Activated T-helper 1 cell treated with anti-CD3 and anti-CD28 coated beads, Interleukin-12 subunit alpha, Interleukin-12 subunit beta, Interleukin-2, Interleukin-4 antibody, amounts not matched to agents 30 ng/mL and 10 ng/mL and 1 ng/mL, durations not matched to agents 14 hours and 24 hours and 36 hours (primary cell): ENCODE measurements around the gene POGLUT2. TPM values are rescaled to one million over a fixed set of nuclear protein-coding genes. Genes with fewer than 3 reads are reported as not detected.

Source experiments
- DNase-seq: peaks from one replicate; pipeline ENCODE4 v3.0.0; 2021; ENCODE audit warnings: low spot score
- H3K27ac Mint-ChIP-seq: one replicate; pipeline ENCODE4 v1.8.0; 2021; ENCODE audit warnings: mild to moderate bottlenecking, mixed read lengths
- H3K27me3 Mint-ChIP-seq: one replicate; pipeline ENCODE4 v1.8.0; 2022; ENCODE audit warnings: mild to moderate bottlenecking, moderate library complexity, mixed read lengths; ENCODE audit not compliant: insufficient read depth
- H3K36me3 Mint-ChIP-seq: one replicate; pipeline ENCODE4 v1.8.0; 2021; ENCODE audit warnings: low read depth, mixed read lengths
- H3K4me1 Mint-ChIP-seq: one replicate; pipeline ENCODE4 v1.8.0; 2021; ENCODE audit warnings: low read depth, mixed read lengths
- H3K4me3 Mint-ChIP-seq: one replicate; pipeline ENCODE4 v1.8.0; 2021; ENCODE audit warnings: mild to moderate bottlenecking, moderate library complexity, mixed read lengths
- H3K9me3 Mint-ChIP-seq: one replicate; pipeline ENCODE4 v1.8.0; 2021; ENCODE audit warnings: mixed read lengths
- intact Hi-C: fragments of 100-400 bp; cut with micrococcal nuclease; formaldehyde crosslinking; loops from one replicate; pipeline ENCODE4 v1.15.1; 2024
- total RNA-seq: library from RNA; stranded (reverse); gene quantifications from 2 replicates; pipeline ENCODE4 v1.2.3, GENCODE V29; 2022

The POGLUT2 gene
- total RNA-seq, 1 donor from 2014 or later, result 15.8 TPM

DNA sequence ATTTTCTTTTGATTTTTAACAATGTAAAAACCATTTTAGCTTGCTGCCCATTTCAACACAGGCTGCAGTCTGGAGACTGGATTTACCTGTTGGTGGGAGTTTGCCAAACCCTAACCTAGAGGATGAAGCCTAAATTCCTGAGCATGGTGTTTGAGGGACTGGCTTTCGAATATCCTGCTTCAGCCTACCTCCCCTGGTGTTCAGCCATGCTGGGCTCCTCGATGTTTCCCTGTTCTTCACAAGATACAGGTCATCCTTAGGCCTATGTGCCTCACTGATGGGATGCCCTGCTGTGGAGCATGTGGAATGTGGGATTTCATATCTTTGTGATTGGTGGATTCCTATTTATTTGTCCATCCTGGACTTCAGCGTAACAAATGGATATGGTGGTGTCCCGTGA lies 26.6 kb upstream of the POGLUT2 start:
- no peaks in the 10 kb centered on the region for H3K27me3 Mint-ChIP-seq
- no peak overlapping the region for H3K4me3 Mint-ChIP-seq
- H3K9me3 Mint-ChIP-seq, result no peaks in the 10 kb centered on the region
- intact Hi-C loops, result no loop called here
- no peak for DNase-seq
- H3K36me3 Mint-ChIP-seq, result peaks cover 44% of the 10 kb centered on the region
- no peak overlapping the region for H3K27ac Mint-ChIP-seq
- H3K4me1 Mint-ChIP-seq, result no peaks in the 10 kb centered on the region

DNA sequence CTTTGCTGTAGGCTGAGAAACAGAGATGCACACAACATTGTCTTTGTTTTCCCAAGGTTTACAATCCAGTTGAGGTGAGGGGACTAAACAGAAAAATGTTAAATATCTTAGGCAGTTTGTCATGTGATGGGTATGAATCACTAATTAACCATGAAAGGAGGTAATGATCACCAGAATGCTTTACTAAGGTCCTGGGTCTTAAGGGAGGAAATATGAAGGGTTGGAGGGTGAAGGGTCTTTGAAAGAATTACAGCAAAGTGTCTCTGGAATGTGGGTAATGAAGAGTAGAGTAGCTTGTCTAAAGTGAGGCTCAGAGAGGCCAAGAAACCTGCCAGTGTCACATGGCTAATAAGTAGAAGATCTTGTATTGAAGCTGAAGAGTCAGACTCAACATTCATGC lies 19.1 kb upstream of the POGLUT2 start:
- intact Hi-C loops, result no loop called here
- no peaks in the 10 kb centered on the region for H3K9me3 Mint-ChIP-seq
- no peak overlapping the region for H3K27ac Mint-ChIP-seq
- no peaks in the 10 kb centered on the region for H3K27me3 Mint-ChIP-seq
- H3K4me3 Mint-ChIP-seq, result no peak overlapping the region
- H3K36me3 Mint-ChIP-seq, result peaks cover 34% of the 10 kb centered on the region
- peaks cover 18% of the 10 kb centered on the region for H3K4me1 Mint-ChIP-seq
- no peak for DNase-seq

DNA sequence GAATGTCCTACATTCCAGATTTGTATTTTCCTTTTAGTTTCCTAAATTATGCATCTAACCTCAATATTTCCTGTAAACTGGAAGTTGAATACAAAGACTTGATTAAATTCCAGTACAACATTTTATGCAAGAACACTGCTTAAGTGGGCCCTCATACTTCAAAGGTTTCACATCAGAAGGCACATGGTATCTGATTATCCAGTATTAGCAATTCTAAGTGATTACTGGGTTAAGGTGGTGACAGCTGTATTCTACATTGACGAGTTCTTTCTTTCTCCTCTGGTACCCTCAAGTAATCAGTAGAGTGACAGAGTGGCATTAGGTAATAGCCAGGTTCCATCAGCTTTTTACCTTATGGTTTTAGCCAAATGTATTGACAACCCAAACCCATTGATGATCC lies 18.5 kb upstream of the POGLUT2 start:
- H3K27me3 Mint-ChIP-seq, result no peaks in the 10 kb centered on the region
- H3K36me3 Mint-ChIP-seq, result peaks cover 30% of the 10 kb centered on the region

DNA sequence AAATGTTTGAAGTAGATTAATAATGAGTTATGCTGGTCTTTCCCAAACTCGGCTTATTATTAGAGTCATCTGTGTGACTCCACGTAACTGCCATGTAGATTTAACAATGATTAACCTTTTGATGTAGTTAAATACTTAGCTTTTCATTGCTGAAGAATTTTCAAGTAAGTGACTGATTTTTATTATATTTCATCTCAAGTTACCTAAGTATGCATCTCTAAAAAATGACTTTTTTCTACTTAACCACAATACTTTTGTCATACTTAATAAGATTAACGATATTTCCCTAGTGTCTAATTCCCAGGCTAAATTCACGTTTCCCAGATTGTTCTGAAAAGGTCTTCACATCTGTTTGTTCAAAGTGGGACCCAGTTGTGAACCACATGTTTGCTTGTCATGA lies 17.9 kb upstream of the POGLUT2 start:
- Mint-ChIP-seq H3K4me3 (no peak overlapping the region), H3K4me1 (peaks cover 27% of the 10 kb centered on the region), H3K27me3 (no peaks in the 10 kb centered on the region), H3K27ac (no peak overlapping the region), H3K9me3 (peaks cover 6% of the 10 kb centered on the region), H3K36me3 (peaks cover 30% of the 10 kb centered on the region)
- no peak for DNase-seq
- intact Hi-C loops, result no loop called here

More for the DNA sequence above, 18.5 kb upstream of the POGLUT2 start:
- Mint-ChIP-seq H3K9me3 (peaks cover under 1% of the 10 kb centered on the region), H3K4me1 (peaks cover 25% of the 10 kb centered on the region), H3K27ac (no peak overlapping the region), H3K4me3 (no peak overlapping the region)
- intact Hi-C loops, result no loop called here
- no peak for DNase-seq

DNA sequence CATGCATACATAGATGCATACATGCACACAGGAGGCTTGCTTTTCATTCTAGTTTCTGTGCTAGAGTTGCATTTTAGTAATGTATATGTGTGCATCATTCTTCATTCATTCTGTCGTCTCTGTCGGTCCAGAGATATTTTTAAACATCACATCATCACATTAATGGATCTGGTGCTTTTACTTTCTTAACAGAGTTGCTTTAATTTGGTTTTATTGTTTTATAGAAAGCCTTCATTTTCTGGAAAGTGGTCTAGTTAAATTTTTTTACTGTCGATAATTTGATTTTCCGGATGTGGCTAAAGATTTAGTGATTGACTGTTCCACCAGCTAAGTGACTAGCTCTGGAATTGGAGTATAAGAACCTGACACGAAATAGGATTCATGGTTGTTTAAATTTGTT lies 17.0 kb upstream of the POGLUT2 start:
- Mint-ChIP-seq H3K9me3 (peaks cover 9% of the 10 kb centered on the region), H3K36me3 (peaks cover 35% of the 10 kb centered on the region), H3K4me1 (peaks cover 27% of the 10 kb centered on the region), H3K27ac (no peak overlapping the region), H3K4me3 (no peak overlapping the region), H3K27me3 (no peaks in the 10 kb centered on the region)
- no peak for DNase-seq
- intact Hi-C loops, result loop anchor here (2.0 kb wide), 1 partner anchor 15 kb away; no protein-coding TSS in a partner anchor

DNA sequence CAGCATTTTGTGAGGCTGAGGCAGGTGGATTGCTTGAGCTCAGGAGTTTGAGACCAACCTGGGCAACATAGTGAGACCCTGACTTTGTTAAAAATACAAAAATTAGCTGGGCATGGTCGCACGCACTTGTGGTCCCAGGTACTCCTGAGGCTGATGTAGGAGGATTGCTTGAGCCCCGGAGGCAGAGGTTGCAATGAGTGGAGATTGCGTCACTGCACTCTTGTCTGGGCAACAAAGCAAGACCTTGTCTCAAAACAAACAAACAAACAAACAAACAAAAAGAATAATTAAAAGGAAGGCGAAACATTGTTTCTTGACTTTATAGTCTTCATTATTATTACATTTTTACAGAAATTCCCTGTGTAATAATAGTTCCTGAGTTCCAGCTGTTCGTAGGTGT lies 16.0 kb upstream of the POGLUT2 start:
- H3K27ac Mint-ChIP-seq, result no peak overlapping the region
- no peak for DNase-seq
- peaks cover 34% of the 10 kb centered on the region for H3K36me3 Mint-ChIP-seq
- intact Hi-C loops, result loop anchor here (2.0 kb wide), 1 partner anchor 14 kb away; no protein-coding TSS in a partner anchor
- H3K27me3 Mint-ChIP-seq, result no peaks in the 10 kb centered on the region
- H3K4me1 Mint-ChIP-seq, result peaks cover 27% of the 10 kb centered on the region
- H3K4me3 Mint-ChIP-seq, result no peak overlapping the region
- peaks cover 9% of the 10 kb centered on the region for H3K9me3 Mint-ChIP-seq

DNA sequence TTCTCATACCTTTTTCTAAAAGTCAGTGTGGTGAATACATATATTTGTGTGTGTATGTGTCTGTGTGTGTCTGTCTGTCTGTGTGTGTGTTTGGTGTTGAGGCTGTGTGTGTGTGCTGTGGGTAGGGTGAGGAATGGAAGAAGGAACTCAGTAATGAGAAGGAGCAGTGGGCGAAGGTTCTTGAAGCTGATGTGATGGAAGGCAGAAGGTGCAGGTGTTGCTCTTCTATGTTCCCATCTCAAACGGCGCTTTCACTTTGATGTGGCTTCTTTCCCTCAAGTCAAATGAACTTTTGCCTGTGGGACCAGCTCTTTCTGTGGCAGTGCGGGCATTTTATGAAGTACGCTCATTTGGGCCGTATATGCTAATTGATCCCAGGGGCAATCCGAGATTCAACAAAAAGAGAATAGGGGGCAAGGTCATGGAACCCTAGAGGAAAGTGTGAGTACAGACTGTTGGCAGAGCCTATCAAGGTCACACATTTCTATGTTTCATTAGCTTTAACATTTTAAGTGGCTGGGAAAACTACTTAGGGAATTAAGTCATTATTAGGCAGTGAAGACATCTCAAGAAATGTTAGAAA lies 15.3 kb upstream of the POGLUT2 start:
- peaks cover 23% of the 10 kb centered on the region for H3K4me1 Mint-ChIP-seq
- intact Hi-C loops, result loop anchor here (2.0 kb wide), 1 partner anchor 13 kb away; no protein-coding TSS in a partner anchor
- H3K4me3 Mint-ChIP-seq, result no peak overlapping the region
- H3K9me3 Mint-ChIP-seq, result peaks cover 9% of the 10 kb centered on the region
- H3K27me3 Mint-ChIP-seq, result no peaks in the 10 kb centered on the region
- no peak for DNase-seq
- H3K27ac Mint-ChIP-seq, result no peak overlapping the region
- peaks cover 29% of the 10 kb centered on the region for H3K36me3 Mint-ChIP-seq

DNA sequence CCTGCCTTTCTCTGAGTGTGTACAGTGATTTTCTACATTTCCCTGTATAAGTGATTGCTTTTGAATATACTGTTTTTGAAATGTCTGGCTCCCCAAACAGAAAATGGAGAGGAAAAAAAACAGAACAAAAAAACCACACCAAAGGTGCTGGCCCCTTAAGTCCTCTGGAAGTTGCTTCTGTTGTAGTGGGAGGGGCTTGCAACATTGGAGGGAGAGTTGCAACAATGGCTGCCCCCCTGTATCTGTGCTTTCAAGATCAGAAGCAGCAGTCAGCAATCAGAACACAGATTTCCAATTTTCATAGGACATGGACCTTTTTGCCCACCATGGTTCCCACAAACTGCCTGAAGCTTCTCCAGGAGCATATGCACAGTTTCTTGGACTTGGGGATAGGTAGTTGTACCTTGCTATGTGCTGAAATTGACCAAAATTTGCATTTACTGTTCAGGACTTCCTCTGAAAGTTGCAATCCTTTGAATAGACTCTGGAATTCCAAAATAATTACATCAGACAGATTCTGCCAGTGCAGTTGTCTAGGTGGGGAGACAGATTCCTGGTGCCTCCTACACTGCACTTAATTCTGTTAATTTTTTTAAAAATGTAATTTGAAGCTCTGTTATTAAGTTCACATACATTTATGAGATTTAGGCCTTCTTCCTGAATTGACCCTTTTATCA lies 14.0 kb upstream of the POGLUT2 start:
- intact Hi-C loops, result no loop called here
- Mint-ChIP-seq H3K36me3 (peaks cover 29% of the 10 kb centered on the region), H3K27me3 (no peaks in the 10 kb centered on the region), H3K9me3 (peaks cover 9% of the 10 kb centered on the region), H3K4me3 (no peak overlapping the region), H3K27ac (no peak overlapping the region), H3K4me1 (peaks cover 27% of the 10 kb centered on the region)
- no peak for DNase-seq

DNA sequence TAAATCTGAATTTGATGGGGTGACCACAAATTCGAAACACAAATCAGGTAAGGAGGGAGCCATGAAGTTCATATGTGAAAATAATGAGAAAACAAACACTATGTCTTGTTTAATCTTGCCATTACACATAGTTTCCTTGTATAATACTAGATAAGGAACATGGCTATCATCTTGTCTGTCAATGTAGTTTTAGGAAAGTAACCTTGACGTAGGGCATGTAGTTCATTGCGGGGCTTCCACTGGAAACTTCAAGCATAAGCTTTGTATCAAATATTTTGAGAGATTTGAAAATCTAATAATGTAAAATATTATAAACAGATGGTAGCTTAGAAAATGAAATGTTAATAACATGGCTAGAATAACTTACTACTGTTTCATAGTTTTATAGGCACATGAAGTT lies 8.9 kb upstream of the POGLUT2 start:
- peaks cover 28% of the 10 kb centered on the region for H3K36me3 Mint-ChIP-seq
- no peak overlapping the region for H3K27ac Mint-ChIP-seq
- no peaks in the 10 kb centered on the region for H3K27me3 Mint-ChIP-seq
- no peak for DNase-seq
- H3K9me3 Mint-ChIP-seq, result peaks cover 9% of the 10 kb centered on the region
- intact Hi-C loops, result loop anchor here (10.0 kb wide), 1 partner anchor 53 kb away; a partner anchor contains a TSS
- H3K4me3 Mint-ChIP-seq, result no peak overlapping the region
- H3K4me1 Mint-ChIP-seq, result peaks cover 33% of the 10 kb centered on the region

DNA sequence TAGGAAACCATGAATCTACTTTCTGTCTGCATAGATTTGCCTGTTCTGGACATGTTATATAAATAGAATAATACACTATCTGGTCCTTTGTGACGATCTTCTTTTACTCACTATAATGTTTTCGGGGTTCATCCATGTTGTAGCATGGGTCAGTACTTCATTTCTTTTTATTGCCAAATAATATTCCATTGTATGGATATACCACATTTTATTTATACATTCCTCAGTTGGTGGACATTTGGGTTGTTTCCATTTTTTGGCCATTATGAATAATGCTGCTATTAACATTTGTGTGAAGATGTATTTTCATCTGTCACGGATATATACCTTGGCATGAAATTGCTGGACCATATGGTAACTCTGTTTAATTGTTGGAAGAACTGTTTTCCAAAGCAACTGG lies 6.9 kb upstream of the POGLUT2 start:
- Mint-ChIP-seq H3K4me3 (no peak overlapping the region), H3K9me3 (no peaks in the 10 kb centered on the region), H3K27me3 (no peaks in the 10 kb centered on the region), H3K27ac (no peak overlapping the region), H3K36me3 (peaks cover 22% of the 10 kb centered on the region), H3K4me1 (peaks cover 44% of the 10 kb centered on the region)
- intact Hi-C loops, result loop anchor here (10.0 kb wide), 1 partner anchor 51 kb away; a partner anchor contains a TSS
- no peak for DNase-seq

DNA sequence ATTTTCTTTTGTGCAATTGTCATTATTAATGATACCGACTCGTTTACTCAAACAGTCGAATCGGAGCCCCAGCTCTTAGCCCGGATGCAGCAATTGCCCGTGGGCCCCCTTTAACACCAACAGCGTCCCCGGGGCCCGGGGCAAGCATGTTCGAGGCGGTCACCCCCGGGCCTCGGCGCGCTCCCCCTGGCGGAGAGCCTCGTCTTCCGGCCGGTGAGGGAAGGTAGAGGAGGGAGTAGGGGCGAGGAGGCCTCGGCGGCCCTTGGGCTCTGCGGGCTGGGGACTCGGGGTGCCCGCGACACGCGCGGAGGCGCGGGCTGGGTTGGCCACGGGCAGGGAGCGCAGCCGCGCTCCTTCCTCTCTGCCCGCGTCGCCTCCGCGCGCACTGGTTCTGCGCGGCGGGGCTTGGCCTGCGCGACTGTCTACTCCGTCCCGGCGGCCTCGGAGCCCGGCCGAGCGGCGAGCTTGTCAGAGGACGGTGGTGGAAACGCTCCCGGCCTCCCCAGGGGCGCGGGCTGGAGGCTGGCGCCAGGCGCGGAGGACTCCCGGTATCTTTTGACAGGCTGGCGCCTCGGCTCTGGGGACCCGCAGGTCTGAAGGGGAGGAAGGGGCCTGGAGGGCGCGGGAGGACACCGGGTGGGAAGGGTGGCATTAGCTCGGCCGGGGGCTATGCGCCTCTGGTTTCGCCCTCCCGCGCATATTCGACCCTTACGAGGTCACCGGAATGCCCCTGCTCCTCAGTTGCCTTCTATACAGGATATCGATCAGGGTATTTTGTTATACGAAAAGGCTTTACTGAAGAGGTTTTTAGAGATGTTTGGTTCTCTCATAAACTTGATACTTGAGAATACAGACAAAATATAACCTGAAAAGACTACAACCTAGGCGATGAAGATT lies 1.6 kb upstream of the POGLUT2 start:
- peak overlapping the region; percentile 97 for H3K4me3 Mint-ChIP-seq
- peaks cover 43% of the 10 kb centered on the region for H3K4me1 Mint-ChIP-seq
- no peaks in the 10 kb centered on the region for H3K27me3 Mint-ChIP-seq
- H3K27ac Mint-ChIP-seq, result peak overlapping the region; percentile 91
- intact Hi-C loops, result loop anchor here (1.0 to 10.0 kb wide), 9 partner anchors 14 to 408 kb away; partner anchors contain the start of genes TEX30 and TPP2
- no peaks in the 10 kb centered on the region for H3K9me3 Mint-ChIP-seq
- peak; percentile 83 for DNase-seq
- H3K36me3 Mint-ChIP-seq, result peaks cover 12% of the 10 kb centered on the region

DNA sequence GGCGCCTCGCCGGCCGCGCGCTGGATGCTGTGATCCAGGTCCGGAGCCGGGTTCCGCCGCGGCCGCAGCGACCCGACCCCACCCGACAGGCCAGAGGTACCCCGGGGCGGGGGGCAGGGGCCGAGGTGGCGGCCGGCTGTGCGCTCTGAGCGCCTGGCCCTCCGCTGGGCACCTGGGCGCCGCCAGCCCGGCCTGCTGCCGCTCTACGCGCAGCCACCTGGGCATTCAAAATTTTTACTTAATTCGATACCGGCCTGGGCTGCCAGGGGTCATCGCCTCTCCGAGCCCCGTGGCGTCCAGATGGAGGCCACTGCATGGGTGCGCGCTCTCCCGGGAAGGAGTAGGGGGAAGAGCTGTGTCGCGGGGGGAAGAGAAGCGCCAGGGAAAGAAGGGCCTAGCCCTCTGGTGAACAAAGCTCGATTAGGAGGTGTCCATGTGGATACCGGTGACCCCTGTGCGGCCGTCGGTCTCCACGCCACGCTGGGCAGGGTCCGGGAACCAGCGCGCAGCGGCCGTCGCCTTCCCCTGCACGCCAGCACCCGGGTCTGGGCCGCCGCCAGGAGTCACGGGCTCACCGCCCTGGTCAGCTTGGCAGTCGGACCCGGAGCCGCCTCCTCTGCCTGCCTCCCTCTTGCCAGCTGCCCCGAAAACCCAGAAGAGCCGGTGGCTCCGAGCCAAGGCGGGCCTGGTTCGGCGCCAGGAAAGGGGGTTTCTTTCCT lies 809 bp upstream of the POGLUT2 start:
- DNase-seq, result peak; percentile 15
- intact Hi-C loops, result loop anchor here (1.0 to 10.0 kb wide), 11 partner anchors 15 to 407 kb away; partner anchors contain the start of genes TEX30 and TPP2
- H3K27me3 Mint-ChIP-seq, result no peaks in the 10 kb centered on the region
- H3K4me1 Mint-ChIP-seq, result peaks cover 43% of the 10 kb centered on the region
- H3K4me3 Mint-ChIP-seq, result peak overlapping the region; percentile 97
- H3K36me3 Mint-ChIP-seq, result peaks cover 12% of the 10 kb centered on the region
- peak overlapping the region; percentile 91 for H3K27ac Mint-ChIP-seq
- no peaks in the 10 kb centered on the region for H3K9me3 Mint-ChIP-seq
